Measurements from ENCODE around the gene DNAH1.

Gene DNAH1

GRCh38 chr3:52290596-52291507 is 25.3 kb upstream of the DNAH1 start:
- no peak for DNase-seq (ENCODE audit: low spot score)

GRCh38 chr3:52291508-52292181 is 24.5 kb upstream of the DNAH1 start:
- DNase-seq (ENCODE audit: low spot score) = peak; percentile 53

- DNase-seq (ENCODE audit: low spot score) = no peak
These were observed 23.7 kb upstream of the DNAH1 start for GRCh38 chr3:52292247-52293065.

- no peak for DNase-seq (ENCODE audit: low spot score)
These were observed 22.4 kb upstream of the DNAH1 start for GRCh38 chr3:52293491-52294319.

- no peak for DNase-seq (ENCODE audit: low spot score)
These were observed 21.6 kb upstream of the DNAH1 start for GRCh38 chr3:52294320-52295150.

- DNase-seq (ENCODE audit: low spot score) = no peak
These were observed 20.4 kb upstream of the DNAH1 start for GRCh38 chr3:52295671-52296208.

GRCh38 chr3:52297242-52298148 is 18.6 kb upstream of the DNAH1 start:
- no peak for DNase-seq (ENCODE audit: low spot score)

- no peak for DNase-seq (ENCODE audit: low spot score)
These were observed 17.7 kb upstream of the DNAH1 start for GRCh38 chr3:52298149-52299098.

- DNase-seq (ENCODE audit: low spot score) = no peak
These were observed 16.8 kb upstream of the DNAH1 start for GRCh38 chr3:52299247-52299878.

GRCh38 chr3:52299879-52300611 is 16.1 kb upstream of the DNAH1 start:
- peak; percentile 77 for DNase-seq (ENCODE audit: low spot score)

- DNase-seq (ENCODE audit: low spot score) = no peak
These were observed 13.5 kb upstream of the DNAH1 start for GRCh38 chr3:52302426-52303145.

GRCh38 chr3:52303811-52304210 is 12.3 kb upstream of the DNAH1 start:
- no peak for DNase-seq (ENCODE audit: low spot score)

- DNase-seq (ENCODE audit: low spot score) = no peak
These were observed 10.2 kb upstream of the DNAH1 start for GRCh38 chr3:52305926-52306325.

- no peak for DNase-seq (ENCODE audit: low spot score)
These were observed 9.1 kb upstream of the DNAH1 start for GRCh38 chr3:52306978-52307377.

- no peak for DNase-seq (ENCODE audit: low spot score)
These were observed 7.8 kb upstream of the DNAH1 start for GRCh38 chr3:52308308-52308707.

- DNase-seq (ENCODE audit: low spot score) = no peak
These were observed 5.1 kb upstream of the DNAH1 start for GRCh38 chr3:52310861-52311575.
